Chondrocyte (in vitro differentiated cells): ENCODE measurements around the gene EARS2. TPM values are rescaled to one million over a fixed set of nuclear protein-coding genes. Genes with fewer than 3 reads are reported as not detected.

Experiments
- DNase-seq: peaks from one replicate; pipeline ENCODE4 v3.0.0; 2021; ENCODE audit warnings: mixed read lengths, low spot score
- H3K27ac Mint-ChIP-seq: one replicate; pipeline ENCODE4 v1.8.0; 2021; ENCODE audit warnings: mild to moderate bottlenecking, moderate library complexity, mixed read lengths; ENCODE audit not compliant: unreplicated experiment
- H3K27me3 Mint-ChIP-seq: 2 replicates; pipeline ENCODE4 v1.8.0; 2021; ENCODE audit warnings: low read depth, mixed read lengths
- H3K36me3 Mint-ChIP-seq: 2 replicates; pipeline ENCODE4 v1.8.0; 2021; ENCODE audit warnings: low read depth, mixed read lengths
- H3K4me1 Mint-ChIP-seq: 2 replicates; pipeline ENCODE4 v1.8.0; 2021; ENCODE audit warnings: low read depth, mild to moderate bottlenecking, mixed read lengths
- H3K4me3 Mint-ChIP-seq: one replicate; pipeline ENCODE4 v1.8.0; 2021; ENCODE audit warnings: mild to moderate bottlenecking, moderate library complexity, mixed read lengths; ENCODE audit not compliant: unreplicated experiment
- H3K9me3 Mint-ChIP-seq: 2 replicates; pipeline ENCODE4 v1.8.0; 2021; ENCODE audit warnings: low read depth, mixed read lengths
- total RNA-seq: library from RNA; stranded (reverse); gene quantifications from 3 replicates; pipeline ENCODE4 v1.2.1, GENCODE V29; 2021
- TF ChIP-seq, protein P1 (sequence below): fragments of 200-600 bp; sonication (generic); IDR thresholded peaks from 2 replicates; pipeline ENCODE4 v1.5.0; 2021; ENCODE audit warnings: antibody characterized with exemption, mild to moderate bottlenecking, moderate library complexity

EARS2 gene
- total RNA-seq, 1 donor from 2014 or later: 13.9 TPM

DNA sequence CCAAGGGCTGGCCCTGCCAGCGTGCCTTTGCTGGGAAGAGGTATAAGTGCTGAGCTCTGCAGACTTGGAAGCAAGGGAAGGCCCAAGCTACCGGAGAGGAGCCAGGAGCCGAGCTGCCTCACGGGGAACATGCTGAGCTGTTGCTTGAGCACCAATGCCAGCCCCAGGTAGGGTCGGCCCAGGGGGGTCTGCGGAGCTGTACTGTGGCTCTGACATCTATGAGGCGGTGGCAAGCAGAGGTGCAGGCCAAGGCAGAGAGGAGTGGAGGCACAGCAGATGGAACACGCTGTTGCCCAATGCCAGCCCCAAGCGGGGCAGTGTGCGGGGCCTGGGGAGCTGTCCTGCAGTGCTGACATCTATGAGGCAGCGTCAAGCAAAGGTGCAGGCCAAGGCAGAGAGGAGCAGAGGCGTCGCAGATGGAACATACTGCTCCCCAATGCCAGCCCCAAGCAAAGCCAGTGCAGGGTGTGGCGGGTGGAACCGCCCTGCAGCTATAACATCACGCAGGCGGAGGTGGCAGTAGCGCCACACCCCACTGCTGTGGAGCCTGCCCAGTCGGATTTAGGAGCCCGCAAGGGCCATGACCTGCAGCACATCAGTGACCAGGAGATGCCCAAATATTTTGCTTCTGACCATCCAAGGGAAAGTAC is 56.8 kb downstream of the EARS2 start:
- Mint-ChIP-seq H3K4me3 (no peak overlapping the region), H3K36me3 (no peaks in the 10 kb centered on the region), H3K27me3 (no peaks in the 10 kb centered on the region), H3K4me1 (peaks cover 37% of the 10 kb centered on the region), H3K27ac (no peak overlapping the region), H3K9me3 (no peaks in the 10 kb centered on the region)
- DNase-seq: no peak
- TF ChIP-seq, protein P1, sequence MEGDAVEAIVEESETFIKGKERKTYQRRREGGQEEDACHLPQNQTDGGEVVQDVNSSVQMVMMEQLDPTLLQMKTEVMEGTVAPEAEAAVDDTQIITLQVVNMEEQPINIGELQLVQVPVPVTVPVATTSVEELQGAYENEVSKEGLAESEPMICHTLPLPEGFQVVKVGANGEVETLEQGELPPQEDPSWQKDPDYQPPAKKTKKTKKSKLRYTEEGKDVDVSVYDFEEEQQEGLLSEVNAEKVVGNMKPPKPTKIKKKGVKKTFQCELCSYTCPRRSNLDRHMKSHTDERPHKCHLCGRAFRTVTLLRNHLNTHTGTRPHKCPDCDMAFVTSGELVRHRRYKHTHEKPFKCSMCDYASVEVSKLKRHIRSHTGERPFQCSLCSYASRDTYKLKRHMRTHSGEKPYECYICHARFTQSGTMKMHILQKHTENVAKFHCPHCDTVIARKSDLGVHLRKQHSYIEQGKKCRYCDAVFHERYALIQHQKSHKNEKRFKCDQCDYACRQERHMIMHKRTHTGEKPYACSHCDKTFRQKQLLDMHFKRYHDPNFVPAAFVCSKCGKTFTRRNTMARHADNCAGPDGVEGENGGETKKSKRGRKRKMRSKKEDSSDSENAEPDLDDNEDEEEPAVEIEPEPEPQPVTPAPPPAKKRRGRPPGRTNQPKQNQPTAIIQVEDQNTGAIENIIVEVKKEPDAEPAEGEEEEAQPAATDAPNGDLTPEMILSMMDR: no peak

DNA sequence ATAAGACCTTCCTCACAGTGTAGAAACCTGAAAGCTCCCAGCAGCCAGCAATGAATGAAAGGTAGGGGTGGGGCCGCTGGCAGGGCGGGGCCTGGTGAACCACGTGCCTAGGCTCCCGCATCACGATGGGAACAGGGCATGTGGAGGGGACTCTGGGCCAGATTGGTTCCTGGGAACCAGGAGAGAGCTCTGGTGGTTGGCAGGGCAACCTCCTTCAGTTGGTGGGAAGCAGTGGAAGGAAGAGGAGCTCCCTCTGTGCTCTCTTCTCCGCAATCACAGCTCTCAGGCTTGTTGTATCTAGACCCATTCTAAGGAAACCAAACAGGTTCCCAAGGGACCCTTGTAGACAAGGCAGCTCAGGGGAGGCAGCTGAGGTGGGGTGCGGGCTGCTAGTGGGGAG is 57.3 kb downstream of the EARS2 start:
- Mint-ChIP-seq H3K9me3 (no peaks in the 10 kb centered on the region), H3K4me3 (no peak overlapping the region), H3K27ac (no peak overlapping the region), H3K27me3 (no peaks in the 10 kb centered on the region), H3K36me3 (peaks cover 2% of the 10 kb centered on the region), H3K4me1 (peaks cover 36% of the 10 kb centered on the region)
- no peak for DNase-seq
- TF ChIP-seq, protein P1: no peak

DNA sequence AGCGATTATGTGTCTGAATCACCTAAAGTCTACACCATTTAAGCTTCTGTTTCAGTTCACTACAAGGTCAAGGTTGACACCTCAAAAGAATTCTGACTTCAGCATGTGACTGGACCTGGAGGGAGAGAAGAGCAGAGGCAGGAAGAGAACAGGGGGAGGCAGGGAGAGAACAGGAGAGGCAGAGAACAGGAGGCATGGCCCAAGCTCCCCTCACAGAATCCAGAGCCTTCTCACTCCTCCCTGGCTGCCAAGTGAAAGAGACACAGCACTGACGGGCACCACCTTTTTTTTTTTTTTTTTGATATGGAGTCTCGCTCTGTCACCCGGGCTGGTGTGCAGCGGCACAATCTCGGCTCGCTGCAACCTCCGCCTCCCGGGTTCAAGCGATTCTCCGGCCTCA is 58.3 kb downstream of the EARS2 start:
- TF ChIP-seq, protein P1: no peak
- no peaks in the 10 kb centered on the region for H3K9me3 Mint-ChIP-seq
- H3K36me3 Mint-ChIP-seq: peaks cover 4% of the 10 kb centered on the region
- no peak overlapping the region for H3K27ac Mint-ChIP-seq
- H3K4me1 Mint-ChIP-seq: peaks cover 26% of the 10 kb centered on the region
- H3K4me3 Mint-ChIP-seq: no peak overlapping the region
- H3K27me3 Mint-ChIP-seq: no peaks in the 10 kb centered on the region
- no peak for DNase-seq

- no peak overlapping the region for H3K4me3 Mint-ChIP-seq
- H3K27me3 Mint-ChIP-seq: no peaks in the 10 kb centered on the region
- peaks cover 24% of the 10 kb centered on the region for H3K4me1 Mint-ChIP-seq
- TF ChIP-seq, protein P1: no peak
- H3K27ac Mint-ChIP-seq: peak overlapping the region; percentile 11
- no peaks in the 10 kb centered on the region for H3K9me3 Mint-ChIP-seq
- H3K36me3 Mint-ChIP-seq: peaks cover 10% of the 10 kb centered on the region
- no peak for DNase-seq
Observed at GRCh38 chr16:23497543-23497868, 59.6 kb downstream of the EARS2 start.

- H3K4me1 Mint-ChIP-seq: peaks cover 29% of the 10 kb centered on the region
- H3K4me3 Mint-ChIP-seq: no peak overlapping the region
- no peak for DNase-seq
- H3K27me3 Mint-ChIP-seq: no peaks in the 10 kb centered on the region
- TF ChIP-seq, protein P1: no peak
- peaks cover 15% of the 10 kb centered on the region for H3K36me3 Mint-ChIP-seq
- H3K9me3 Mint-ChIP-seq: no peaks in the 10 kb centered on the region
- H3K27ac Mint-ChIP-seq: peak overlapping the region; percentile 11
Observed at GRCh38 chr16:23496821-23497542, 60.2 kb downstream of the EARS2 start.
